Kidney epithelial cell (primary cell): ENCODE measurements around the gene COL26A1. TPM values are rescaled to one million over a fixed set of nuclear protein-coding genes. Genes with fewer than 3 reads are reported as not detected.

Source experiments
- DNase-seq: peaks from one replicate; pipeline ENCODE4 v3.0.0-alpha.2; 2010; ENCODE audit warnings: low read depth
- H3K27me3 ChIP-seq: 2 replicates; pipeline ENCODE4 v1.6.0; 2011; ENCODE audit warnings: low read length; ENCODE audit not compliant: control insufficient read depth, insufficient read depth
- H3K36me3 ChIP-seq: 2 replicates; pipeline ENCODE4 v1.5.1; 2011; ENCODE audit warnings: low read length; ENCODE audit not compliant: control insufficient read depth, insufficient read depth
- H3K4me3 ChIP-seq: 2 replicates; pipeline ENCODE4 v1.5.1; 2011; ENCODE audit warnings: low read depth, mild to moderate bottlenecking, control low read depth, low read length
- total RNA-seq: library from RNA; depleted of rRNA; stranded (reverse); fragments of >200 nt; gene quantifications from 2 replicates; pipeline ENCODE4 v1.2.3, GENCODE V29; 2015
- TF ChIP-seq, protein P1 (sequence below): IDR thresholded peaks from 2 replicates; pipeline ENCODE4 v1.5.1; 2011; ENCODE audit warnings: mild to moderate bottlenecking, moderate library complexity, low read length, control low read depth, inconsistent platforms; ENCODE audit not compliant: insufficient read depth, poor library complexity, severe bottlenecking

The COL26A1 gene
- total RNA-seq, 1 donor from 2014 or later, result 0.42 TPM

DNA sequence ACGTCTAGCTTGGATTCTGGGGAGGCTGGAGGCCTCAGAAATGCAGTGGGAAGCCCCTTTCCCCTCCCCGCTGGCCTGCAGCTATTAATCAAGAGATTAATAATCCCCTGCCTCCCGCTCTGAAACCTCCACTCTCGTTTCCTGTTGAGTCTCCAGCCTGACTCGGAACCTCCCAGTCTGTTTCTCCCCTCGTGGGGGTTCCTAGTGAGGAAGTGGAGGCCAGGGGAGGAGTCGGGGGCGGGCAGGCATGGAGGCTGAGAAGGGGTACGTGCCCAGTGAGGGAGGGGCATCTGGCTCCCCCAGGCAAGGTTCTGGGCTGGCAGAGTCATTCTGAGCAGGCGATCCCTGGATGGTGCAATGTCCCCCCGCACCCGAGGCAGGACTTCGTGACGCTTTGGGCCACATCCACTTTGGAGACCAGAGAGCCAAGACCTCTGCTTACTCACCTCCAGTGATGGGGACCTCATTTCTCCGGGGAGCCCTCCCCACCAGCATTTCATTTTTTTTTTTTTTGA is 73.6 kb downstream of the COL26A1 start:
- Histone ChIP-seq H3K4me3 (no peak overlapping the region), H3K27me3 (peaks cover 15% of the 10 kb centered on the region), H3K36me3 (no peaks in the 10 kb centered on the region)
- TF ChIP-seq, protein P1, sequence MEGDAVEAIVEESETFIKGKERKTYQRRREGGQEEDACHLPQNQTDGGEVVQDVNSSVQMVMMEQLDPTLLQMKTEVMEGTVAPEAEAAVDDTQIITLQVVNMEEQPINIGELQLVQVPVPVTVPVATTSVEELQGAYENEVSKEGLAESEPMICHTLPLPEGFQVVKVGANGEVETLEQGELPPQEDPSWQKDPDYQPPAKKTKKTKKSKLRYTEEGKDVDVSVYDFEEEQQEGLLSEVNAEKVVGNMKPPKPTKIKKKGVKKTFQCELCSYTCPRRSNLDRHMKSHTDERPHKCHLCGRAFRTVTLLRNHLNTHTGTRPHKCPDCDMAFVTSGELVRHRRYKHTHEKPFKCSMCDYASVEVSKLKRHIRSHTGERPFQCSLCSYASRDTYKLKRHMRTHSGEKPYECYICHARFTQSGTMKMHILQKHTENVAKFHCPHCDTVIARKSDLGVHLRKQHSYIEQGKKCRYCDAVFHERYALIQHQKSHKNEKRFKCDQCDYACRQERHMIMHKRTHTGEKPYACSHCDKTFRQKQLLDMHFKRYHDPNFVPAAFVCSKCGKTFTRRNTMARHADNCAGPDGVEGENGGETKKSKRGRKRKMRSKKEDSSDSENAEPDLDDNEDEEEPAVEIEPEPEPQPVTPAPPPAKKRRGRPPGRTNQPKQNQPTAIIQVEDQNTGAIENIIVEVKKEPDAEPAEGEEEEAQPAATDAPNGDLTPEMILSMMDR, result no peak
- DNase-seq, result no peak

DNA sequence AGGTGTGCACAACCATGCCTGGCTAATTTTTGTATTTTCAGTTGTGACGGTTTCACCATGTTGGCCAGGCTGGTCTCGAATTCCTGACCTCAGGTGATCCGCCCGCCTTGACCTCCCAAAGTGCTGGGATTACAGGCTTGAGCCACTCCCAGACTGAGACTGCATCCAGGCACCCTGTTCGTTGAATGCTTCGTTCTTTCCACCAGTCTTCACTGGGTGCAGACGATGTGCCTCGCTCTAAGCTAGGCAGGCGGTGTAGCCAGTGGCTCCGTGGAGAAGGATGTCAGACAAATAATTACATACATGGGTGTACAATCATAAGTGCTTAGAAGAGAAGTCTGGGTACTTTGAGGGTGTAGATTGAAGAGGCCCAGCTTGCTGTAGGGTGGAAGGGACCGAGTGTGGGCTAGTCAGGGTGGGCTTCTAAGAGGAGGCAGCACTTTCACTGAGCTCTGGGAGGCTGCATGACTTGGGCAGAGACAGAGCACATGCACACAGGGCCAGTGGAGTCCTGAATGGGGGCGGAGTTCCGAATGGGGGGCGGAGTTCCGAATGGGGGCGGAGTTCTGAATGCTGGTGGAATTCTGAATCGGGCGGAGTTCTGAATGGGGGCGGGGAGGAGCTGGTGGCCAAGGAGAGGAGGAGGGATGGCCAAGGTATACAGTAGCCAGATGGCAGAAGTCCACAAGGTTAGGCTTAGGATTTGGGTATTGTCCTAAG is 74.3 kb downstream of the COL26A1 start:
- TF ChIP-seq, protein P1, result no peak
- DNase-seq, result no peak
- peaks cover 15% of the 10 kb centered on the region for H3K27me3 ChIP-seq
- H3K36me3 ChIP-seq, result no peaks in the 10 kb centered on the region
- H3K4me3 ChIP-seq, result no peak overlapping the region

DNA sequence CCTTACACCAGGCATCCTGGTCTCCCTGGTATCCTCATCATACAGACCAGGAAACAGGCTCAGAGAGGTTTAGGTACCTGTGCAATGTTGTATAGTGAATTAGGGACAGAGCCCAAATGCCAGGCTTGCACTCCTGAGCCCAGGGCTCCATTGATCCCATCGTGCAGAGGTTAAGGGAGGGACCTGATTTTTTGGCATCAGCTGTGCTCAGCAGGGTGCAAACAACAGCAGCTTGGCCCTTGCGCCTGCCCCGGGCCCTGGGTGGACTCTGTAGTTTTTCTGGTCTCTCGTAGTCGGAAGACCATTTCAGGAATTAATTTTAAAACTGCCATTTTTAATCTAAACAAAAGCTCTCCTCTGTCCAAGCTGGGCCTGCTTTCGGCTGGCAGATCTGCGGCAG is 79.2 kb downstream of the COL26A1 start:
- H3K27me3 ChIP-seq, result peaks cover 2% of the 10 kb centered on the region
- TF ChIP-seq, protein P1, result no peak
- no peak for DNase-seq
- no peaks in the 10 kb centered on the region for H3K36me3 ChIP-seq
- no peak overlapping the region for H3K4me3 ChIP-seq

DNA sequence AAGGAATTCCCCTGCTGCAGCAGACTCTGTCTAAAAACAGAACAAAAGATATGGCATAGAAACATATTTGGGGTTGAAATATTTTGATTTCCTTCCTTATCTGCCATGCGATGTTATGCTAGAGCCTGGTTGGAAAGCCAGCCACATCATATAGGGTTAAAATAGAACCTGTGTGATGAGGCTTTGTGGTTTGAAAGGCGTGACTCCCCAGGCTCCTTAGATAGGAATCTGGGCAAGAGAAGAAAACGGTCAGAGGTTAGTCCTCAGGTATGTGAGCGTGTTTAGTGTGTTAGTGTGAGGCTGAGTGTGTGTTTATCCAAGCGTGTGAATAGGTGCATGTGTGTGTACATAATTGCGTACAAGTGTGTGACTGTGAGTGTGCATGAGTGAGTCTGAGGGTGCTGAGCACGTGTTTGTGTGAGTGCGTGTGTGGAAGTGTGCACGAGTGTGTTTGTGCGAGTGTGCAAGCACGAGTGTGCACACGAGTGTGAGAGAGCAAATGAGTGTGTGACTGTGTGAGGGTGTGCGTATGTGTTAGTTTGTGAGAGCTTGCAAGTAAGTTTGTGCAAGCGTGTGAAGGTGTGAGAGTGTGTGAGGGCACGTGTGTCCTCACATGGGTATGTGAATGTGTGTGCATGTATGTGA is 79.9 kb downstream of the COL26A1 start:
- no peak overlapping the region for H3K4me3 ChIP-seq
- H3K27me3 ChIP-seq, result peaks cover 2% of the 10 kb centered on the region
- TF ChIP-seq, protein P1, result no peak
- H3K36me3 ChIP-seq, result no peaks in the 10 kb centered on the region
- peak; percentile 39 for DNase-seq

DNA sequence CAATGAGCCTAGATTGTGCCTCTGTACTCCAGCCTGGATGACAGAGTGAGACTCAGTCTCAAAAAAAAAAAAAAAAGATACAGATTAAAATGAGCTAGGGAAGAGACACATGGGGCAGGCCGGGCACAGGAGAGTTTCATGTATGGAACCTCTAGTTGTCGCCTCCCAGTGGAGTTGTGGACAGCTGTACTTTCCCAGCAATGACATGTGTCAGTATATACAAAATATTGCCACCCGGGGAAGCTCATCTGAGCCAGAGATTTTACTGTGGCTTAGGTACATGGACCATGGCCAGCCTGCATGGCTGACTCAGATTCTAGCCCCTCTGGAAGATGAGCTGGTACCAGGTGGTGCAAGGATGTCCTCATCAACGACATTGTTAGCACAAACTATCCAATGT is 87.4 kb downstream of the COL26A1 start:
- no peak for DNase-seq
- TF ChIP-seq, protein P1, result no peak
- no peaks in the 10 kb centered on the region for H3K36me3 ChIP-seq
- no peaks in the 10 kb centered on the region for H3K27me3 ChIP-seq
- no peak overlapping the region for H3K4me3 ChIP-seq
